Lung (tissue), 16 donors: ENCODE measurements around the gene HCAR3. TPM values are rescaled to one million over a fixed set of nuclear protein-coding genes. Genes with fewer than 3 reads are reported as not detected.
A peak's percentile ranks its signal among the peaks of the same experiment; 100 is the strongest.
"Not testable (repeated sequence)": the region's sequence is repeated elsewhere in the genome, so short reads cannot be mapped to it uniquely, and the experiment has no call there.

Experiments used
- ATAC-seq: fragments of 200-7000 bp; cut with Tn5 transposase; one replicate; pipeline ENCODE4 v1.9.1; 2020; ENCODE audit warnings: moderate number of reproducible peaks; ENCODE audit not compliant: insufficient read depth, low FRiP score
- DNase-seq, 3 donors: peaks; one replicate each; pipeline ENCODE4 v3.0.0-alpha.2; 2013 to 2017
- H3K27ac ChIP-seq, 2 donors: one replicate each; pipeline ENCODE4 v1.5.1; 2013; ENCODE audit warnings: mild to moderate bottlenecking in 2 of 2, moderate library complexity in 2 of 2, control low read depth in 1 of 2, inconsistent platforms in 1 of 2, low read depth in 1 of 2, low read length in 1 of 2
- H3K27me3 ChIP-seq, 3 donors: one replicate each; pipeline ENCODE4 v1.5.1; 2013; ENCODE audit warnings: low read length in 2 of 3; ENCODE audit not compliant: control insufficient read depth in 3 of 3, insufficient read depth in 3 of 3
- H3K36me3 ChIP-seq, 4 donors: one replicate each; pipeline ENCODE4 v1.5.1; 2013; ENCODE audit warnings: low read length in 4 of 4, mild to moderate bottlenecking in 1 of 4, moderate library complexity in 1 of 4; ENCODE audit not compliant: control insufficient read depth in 4 of 4, insufficient read depth in 4 of 4
- H3K4me1 ChIP-seq, 5 donors: one replicate each; pipeline ENCODE4 v1.5.1; 2013; ENCODE audit warnings: low read length in 5 of 5, mild to moderate bottlenecking in 2 of 5, moderate library complexity in 1 of 5; ENCODE audit not compliant: control insufficient read depth in 5 of 5, insufficient read depth in 5 of 5
- H3K4me3 ChIP-seq: one replicate; pipeline ENCODE4 v1.5.1; 2013; ENCODE audit warnings: mild to moderate bottlenecking, control low read depth, moderate library complexity
- H3K9ac ChIP-seq, 2 donors: one replicate each; pipeline ENCODE4 v1.5.1; 2013; ENCODE audit warnings: low read length in 2 of 2, control low read depth in 1 of 2; ENCODE audit not compliant: insufficient read depth in 1 of 2
- H3K9me3 ChIP-seq, 4 donors: one replicate each; pipeline ENCODE4 v1.5.1; 2013; ENCODE audit warnings: low read length in 3 of 4, mild to moderate bottlenecking in 1 of 4, moderate library complexity in 1 of 4; ENCODE audit not compliant: control insufficient read depth in 4 of 4, insufficient read depth in 3 of 4
- WGBS, 2 donors: extraction: QIAGEN DNeasy Blood & Tissue Kit; methylation state at CpG; one replicate each; pipeline ENCODE4 v1.1.7; 2013; 5-methylcytosine and 5-hydroxymethylcytosine counted together
- long read RNA-seq, 5 donors: transcript quantifications; one replicate each; lab custom pipeline, GENCODE V29; 2026
- polyA plus RNA-seq, 2 donors: library from polyadenylated mRNA; stranded (reverse); fragments of 200-250 nt; gene quantifications; one replicate each; pipeline ENCODE4 v1.2.1, GENCODE V29; 2013
- total RNA-seq, 2 donors: library from RNA; depleted of rRNA in 1 of 2; stranded (reverse); fragments of >200 nt in 1 of 2; gene quantifications; one replicate each; pipeline ENCODE4 v1.2.1, GENCODE V29; 2014 to 2021
- TF ChIP-seq, protein P1 (sequence below): IDR thresholded peaks from 2 replicates; pipeline ENCODE4 v1.5.1; 2012; ENCODE audit warnings: mild to moderate bottlenecking; ENCODE audit errors: control extremely low read depth, extremely low read depth
- donor health status: control.
- donor health status: control.
- donor health status: Bipolar disorder and iron deficiency.
- donor health status: healthy.
- donor health status: DM: yes; HTN: yes; CAD: no.

HCAR3 gene
- 10 to 100 TPM in 1 of 2 donors, 1 to 10 TPM in 1; 2.5 to 10.4 TPM for total RNA-seq
- polyA plus RNA-seq: 10 to 100 TPM in 1 of 2 donors, under 1 TPM in 1; 0.47 to 52.6 TPM
- long read RNA-seq, donor 1: 0 reads
- long read RNA-seq, donor 2: 0 reads
- long read RNA-seq, donor 3: 0 reads
- long read RNA-seq, donor 4: 0 reads
- long read RNA-seq, donor 5: 0 reads

DNA sequence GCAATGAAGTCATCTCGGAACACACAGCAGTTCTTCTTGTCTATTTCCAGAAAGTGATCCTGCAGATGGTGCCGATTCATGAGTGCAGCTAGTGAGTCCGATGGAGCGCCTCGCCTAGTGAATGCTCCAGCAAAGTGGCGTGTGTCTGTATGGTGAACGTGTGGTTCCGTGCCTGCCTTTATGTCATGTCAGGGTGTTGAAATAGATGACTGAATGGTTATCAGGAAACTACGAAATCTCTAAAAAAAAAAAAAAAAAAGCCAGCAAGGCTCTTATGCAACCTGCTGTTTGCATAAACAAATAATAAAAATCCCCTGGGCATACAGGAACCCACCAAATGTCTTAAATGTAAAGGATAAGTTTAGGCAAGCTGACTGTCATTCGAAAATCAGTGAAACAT lies at the start of gene HCAR3:
Gene HCAR3, minus strand, starts transcription at position 154 of the 400 bp plus-strand sequence. Its CDS starts 74 bp downstream, at position 80.
- not testable (repeated sequence) for H3K27me3 ChIP-seq, H3K4me1 ChIP-seq, H3K27ac ChIP-seq, H3K9me3 ChIP-seq, H3K4me3 ChIP-seq, ATAC-seq, H3K9ac ChIP-seq, DNase-seq, H3K36me3 ChIP-seq
- WGBS, 2 donors: 32 to 62% methylated on average over 10 of the region's 10 CpGs

DNA sequence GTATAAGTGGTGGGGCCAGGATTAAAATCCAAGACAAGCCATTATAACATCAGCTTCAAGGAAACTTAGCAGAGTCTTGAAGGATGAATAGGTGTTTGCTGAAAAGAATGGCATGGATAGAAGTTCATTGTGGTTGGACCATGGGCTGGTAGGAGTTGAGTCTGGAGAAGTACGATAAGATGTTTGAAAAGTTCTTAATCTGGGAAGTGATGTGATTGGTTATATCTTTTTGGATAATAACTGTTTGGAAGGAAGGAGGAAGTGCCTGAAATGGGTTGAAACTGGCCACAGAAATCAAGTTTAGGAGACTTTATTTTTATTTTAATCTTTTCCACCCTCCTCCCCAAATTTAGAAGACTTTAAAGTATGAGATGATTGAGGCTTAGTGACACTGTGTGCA lies 41.0 kb upstream of the HCAR3 start:
- H3K9ac ChIP-seq: no peak overlapping the region
- TF ChIP-seq, protein P1, sequence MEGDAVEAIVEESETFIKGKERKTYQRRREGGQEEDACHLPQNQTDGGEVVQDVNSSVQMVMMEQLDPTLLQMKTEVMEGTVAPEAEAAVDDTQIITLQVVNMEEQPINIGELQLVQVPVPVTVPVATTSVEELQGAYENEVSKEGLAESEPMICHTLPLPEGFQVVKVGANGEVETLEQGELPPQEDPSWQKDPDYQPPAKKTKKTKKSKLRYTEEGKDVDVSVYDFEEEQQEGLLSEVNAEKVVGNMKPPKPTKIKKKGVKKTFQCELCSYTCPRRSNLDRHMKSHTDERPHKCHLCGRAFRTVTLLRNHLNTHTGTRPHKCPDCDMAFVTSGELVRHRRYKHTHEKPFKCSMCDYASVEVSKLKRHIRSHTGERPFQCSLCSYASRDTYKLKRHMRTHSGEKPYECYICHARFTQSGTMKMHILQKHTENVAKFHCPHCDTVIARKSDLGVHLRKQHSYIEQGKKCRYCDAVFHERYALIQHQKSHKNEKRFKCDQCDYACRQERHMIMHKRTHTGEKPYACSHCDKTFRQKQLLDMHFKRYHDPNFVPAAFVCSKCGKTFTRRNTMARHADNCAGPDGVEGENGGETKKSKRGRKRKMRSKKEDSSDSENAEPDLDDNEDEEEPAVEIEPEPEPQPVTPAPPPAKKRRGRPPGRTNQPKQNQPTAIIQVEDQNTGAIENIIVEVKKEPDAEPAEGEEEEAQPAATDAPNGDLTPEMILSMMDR: no peak
- no peaks in the 10 kb centered on the region for H3K27me3 ChIP-seq
- H3K27ac ChIP-seq: no peak overlapping the region
- no peaks in the 10 kb centered on the region for H3K9me3 ChIP-seq
- ATAC-seq: no peak
- no peak overlapping the region for H3K4me3 ChIP-seq
- H3K4me1 ChIP-seq: peaks cover 0 to 8% (median 3%) of the 10 kb centered on the region in 5 donors
- H3K36me3 ChIP-seq: peaks cover 7 to 38% (median 27%) of the 10 kb centered on the region in 4 donors
- no peak for DNase-seq
- 84 to 87% methylated on average over 1 of the region's 1 CpG for WGBS, 2 donors

DNA sequence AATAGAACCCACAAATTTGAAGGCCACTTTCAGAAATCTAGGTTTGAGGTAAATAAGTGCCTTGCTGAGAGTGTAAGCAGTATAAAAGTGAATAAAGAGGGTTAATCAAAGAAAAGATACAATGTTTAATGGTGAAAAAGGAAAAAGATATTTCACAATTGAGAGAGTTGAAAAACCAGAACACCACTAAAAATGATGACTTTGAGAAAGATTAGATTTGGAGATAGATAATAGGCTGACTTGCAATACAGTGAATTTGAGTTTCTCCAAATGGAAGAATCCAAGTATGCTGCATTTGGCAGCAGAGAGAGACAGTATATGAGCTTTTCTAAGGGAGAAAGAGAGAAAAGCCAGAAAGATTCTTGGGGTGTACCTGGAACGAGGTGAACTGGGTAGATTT lies 38.2 kb upstream of the HCAR3 start:
- 65 to 100% methylated on average over 1 of the region's 1 CpG for WGBS, 2 donors
- Histone ChIP-seq H3K9me3 (no peaks in the 10 kb centered on the region), H3K9ac (peak overlapping the region in 1 of 2 donors; percentile 49), H3K27ac (no peak overlapping the region), H3K4me1 (peaks cover 0 to 8% (median 3%) of the 10 kb centered on the region in 5 donors), H3K27me3 (no peaks in the 10 kb centered on the region), H3K36me3 (peaks cover 7 to 33% (median 22%) of the 10 kb centered on the region in 4 donors), H3K4me3 (no peak overlapping the region)
- DNase-seq: no peak
- no peak for ATAC-seq
- TF ChIP-seq, protein P1: no peak

DNA sequence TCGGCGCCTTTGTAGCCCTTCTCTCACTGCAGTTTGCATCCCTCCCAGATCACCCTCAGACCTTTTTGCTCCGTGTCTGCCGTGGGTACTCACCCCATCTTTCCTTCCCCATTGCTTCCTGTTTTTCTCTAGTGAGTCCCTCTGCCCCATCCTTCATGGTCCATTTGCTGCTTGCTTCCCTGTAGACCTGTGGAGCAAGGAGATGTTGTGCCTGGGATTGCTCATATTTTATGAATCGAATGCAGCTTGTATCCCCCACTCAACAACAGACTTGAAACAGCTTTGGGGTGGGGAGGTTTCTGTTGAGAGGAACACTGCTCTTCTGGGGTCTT lies 36.7 kb upstream of the HCAR3 start:
- Histone ChIP-seq H3K27me3 (no peaks in the 10 kb centered on the region), H3K4me1 (peaks cover 0 to 8% (median 3%) of the 10 kb centered on the region in 5 donors), H3K9ac (peak overlapping the region; percentile 90 to 94), H3K36me3 (peaks cover 5 to 29% (median 15%) of the 10 kb centered on the region in 4 donors), H3K4me3 (peak overlapping the region; percentile 87), H3K9me3 (no peaks in the 10 kb centered on the region), H3K27ac (peak overlapping the region in 1 of 2 donors; percentile 63)
- TF ChIP-seq, protein P1: no peak
- 8 to 13% methylated on average over 5 of the region's 5 CpGs for WGBS, 2 donors
- no peak for DNase-seq
- no peak for ATAC-seq
